ENCODE results near the gene SUMO2. TPM values are rescaled to one million over a fixed set of nuclear protein-coding genes. Genes with fewer than 3 reads are reported as not detected.

The SUMO2 gene
- total RNA-seq, 2 experiments from 2014 or later: 470 to 500 TPM

DNA sequence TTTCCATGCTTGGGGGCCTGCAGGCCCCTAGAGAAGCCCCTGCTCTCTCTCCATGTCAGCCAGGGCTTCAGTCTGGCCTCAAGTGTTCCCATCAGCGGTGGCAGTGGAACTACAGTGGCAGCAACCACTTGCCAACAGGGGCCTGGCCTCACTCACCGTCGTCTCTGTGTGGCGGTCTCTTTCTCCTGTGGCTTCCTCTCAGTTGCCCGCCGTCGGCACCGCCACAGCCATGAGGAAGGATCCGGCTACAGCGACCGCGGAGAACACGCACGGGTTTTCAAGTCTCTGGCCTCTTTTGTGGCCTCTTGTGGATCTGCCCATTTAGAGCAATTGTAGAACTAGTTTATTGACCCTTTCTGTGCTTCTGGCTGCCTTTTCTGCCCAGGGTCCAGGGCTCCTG is 64.5 kb downstream of the SUMO2 start:
- peaks cover 20% of the 10 kb centered on the region for H3K36me3 Mint-ChIP-seq
- H3K4me3 Mint-ChIP-seq: no peak overlapping the region
- ATAC-seq (ENCODE audit: low read depth): no peak
- peaks cover 18% of the 10 kb centered on the region for H3K4me1 Mint-ChIP-seq
- no peak for DNase-seq
- H3K27me3 Mint-ChIP-seq: no peaks in the 10 kb centered on the region
- H3K9me3 Mint-ChIP-seq: no peaks in the 10 kb centered on the region
- no peak overlapping the region for H3K27ac Mint-ChIP-seq
- POLR2A ChIA-PET: no interaction called here

GRCh38 chr17:75116737-75117136 is 66.0 kb downstream of the SUMO2 start:
- H3K9me3 Mint-ChIP-seq: no peaks in the 10 kb centered on the region
- peaks cover 21% of the 10 kb centered on the region for H3K4me1 Mint-ChIP-seq
- DNase-seq: no peak
- ATAC-seq (ENCODE audit: low read depth): no peak
- POLR2A ChIA-PET: interaction anchor here (0.7 to 1.4 kb wide), 3 partner anchors 8 to 38 kb away, joined by 3 to 5 read pairs (median 4); partner anchors contain the start of gene JPT1
- peaks cover 25% of the 10 kb centered on the region for H3K36me3 Mint-ChIP-seq
- no peaks in the 10 kb centered on the region for H3K27me3 Mint-ChIP-seq
- no peak overlapping the region for H3K4me3 Mint-ChIP-seq
- H3K27ac Mint-ChIP-seq: no peak overlapping the region

Other genes starting within 250 kb of the SUMO2 start
- gene OTOP3, start 247.1 kb downstream of the SUMO2 start, total RNA-seq: not detected
- 1 to 10 TPM; 3.6 to 3.9 TPM for gene HID1, start 210.2 kb downstream of the SUMO2 start, total RNA-seq
- under 1 TPM; 0.11 to 0.14 TPM for gene CDR2L, start 195.3 kb downstream of the SUMO2 start, total RNA-seq
- gene MRPL58, start 170.3 kb downstream of the SUMO2 start, total RNA-seq: 10 to 100 TPM; 32.2 to 36.2 TPM
- 100 to 1,000 TPM; 196 to 199 TPM for gene ATP5PD, start 136.0 kb downstream of the SUMO2 start, total RNA-seq
- gene KCTD2, start 135.7 kb downstream of the SUMO2 start, total RNA-seq: 10 to 100 TPM; 20.4 to 22.4 TPM
- gene SLC16A5, start 95.0 kb downstream of the SUMO2 start, total RNA-seq: 10 to 100 TPM in 1 of 2 experiments, 1 to 10 TPM in 1; 9.1 to 11.0 TPM
- gene ARMC7, start 73.0 kb downstream of the SUMO2 start, total RNA-seq: 10 to 100 TPM; 16.2 to 17.6 TPM
- 10 to 100 TPM; 69.9 to 70.8 TPM for gene NT5C, start 51.2 kb downstream of the SUMO2 start, total RNA-seq
- 100 to 1,000 TPM; 194 to 213 TPM for gene JPT1, start 28.4 kb downstream of the SUMO2 start, total RNA-seq
- gene NUP85, start 22.7 kb upstream of the SUMO2 start, total RNA-seq: 100 to 1,000 TPM; 154 to 167 TPM
- gene GGA3, start 78.6 kb upstream of the SUMO2 start, total RNA-seq: 10 to 100 TPM; 92.9 to 95.2 TPM
- 10 to 100 TPM; 34.0 to 36.1 TPM for gene MRPS7, start 78.9 kb upstream of the SUMO2 start, total RNA-seq
- 10 to 100 TPM; 44.4 to 44.8 TPM for gene MIF4GD, start 88.3 kb upstream of the SUMO2 start, total RNA-seq
- gene SLC25A19, start 106.5 kb upstream of the SUMO2 start, total RNA-seq: 10 to 100 TPM; 26.7 to 27.9 TPM
- 100 to 1,000 TPM; 149 to 155 TPM for gene GRB2, start 222.7 kb upstream of the SUMO2 start, total RNA-seq